ENCODE measurements around the gene FAM174C. TPM values are rescaled to one million over a fixed set of nuclear protein-coding genes. Genes with fewer than 3 reads are reported as not detected.

FAM174C gene
- total RNA-seq, 1 donor: 25.2 TPM

DNA sequence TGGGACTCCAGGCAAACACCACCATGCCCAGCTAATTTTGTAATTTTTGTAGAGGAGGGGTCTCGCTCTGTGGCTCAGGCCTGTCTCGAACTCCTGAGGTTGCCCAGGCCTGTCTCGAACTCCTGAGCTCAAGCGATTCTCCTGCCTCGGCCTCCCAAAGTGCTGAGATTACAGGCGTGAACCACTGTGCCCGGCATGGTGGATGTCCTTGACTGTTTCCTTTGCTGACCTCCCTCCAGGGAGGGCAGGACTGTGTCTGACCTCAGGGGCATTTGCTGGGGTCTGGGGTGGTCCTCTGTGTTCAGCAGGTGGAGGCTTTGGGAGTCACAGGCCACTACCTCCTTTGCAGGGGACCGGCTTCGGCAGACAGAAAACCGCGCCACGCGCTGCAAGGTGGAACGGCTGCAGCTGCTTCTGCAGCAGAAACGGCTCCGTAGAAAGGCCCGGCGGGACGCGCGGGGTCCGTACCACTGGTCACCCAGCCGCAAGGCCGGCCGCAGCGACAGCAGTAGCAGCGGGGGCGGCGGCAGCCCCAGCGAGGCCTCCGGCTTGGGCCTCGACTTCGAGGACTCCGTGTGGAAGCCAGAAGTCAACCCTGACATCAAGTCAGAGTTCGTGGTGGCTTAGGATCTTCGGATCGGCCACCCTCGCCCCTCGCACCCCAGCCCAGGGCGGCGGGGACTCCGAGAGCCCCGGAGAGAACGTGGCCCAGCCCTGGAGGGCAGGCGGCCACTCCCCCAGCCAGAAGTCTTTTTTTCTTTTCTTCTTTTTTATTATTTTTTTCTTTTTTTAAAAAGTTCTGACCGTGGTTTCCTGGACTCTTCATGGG, 18.5 kb upstream of the FAM174C start:
- no peak for DNase-seq (ENCODE audit: low read depth)
- TF ChIP-seq, protein P1, sequence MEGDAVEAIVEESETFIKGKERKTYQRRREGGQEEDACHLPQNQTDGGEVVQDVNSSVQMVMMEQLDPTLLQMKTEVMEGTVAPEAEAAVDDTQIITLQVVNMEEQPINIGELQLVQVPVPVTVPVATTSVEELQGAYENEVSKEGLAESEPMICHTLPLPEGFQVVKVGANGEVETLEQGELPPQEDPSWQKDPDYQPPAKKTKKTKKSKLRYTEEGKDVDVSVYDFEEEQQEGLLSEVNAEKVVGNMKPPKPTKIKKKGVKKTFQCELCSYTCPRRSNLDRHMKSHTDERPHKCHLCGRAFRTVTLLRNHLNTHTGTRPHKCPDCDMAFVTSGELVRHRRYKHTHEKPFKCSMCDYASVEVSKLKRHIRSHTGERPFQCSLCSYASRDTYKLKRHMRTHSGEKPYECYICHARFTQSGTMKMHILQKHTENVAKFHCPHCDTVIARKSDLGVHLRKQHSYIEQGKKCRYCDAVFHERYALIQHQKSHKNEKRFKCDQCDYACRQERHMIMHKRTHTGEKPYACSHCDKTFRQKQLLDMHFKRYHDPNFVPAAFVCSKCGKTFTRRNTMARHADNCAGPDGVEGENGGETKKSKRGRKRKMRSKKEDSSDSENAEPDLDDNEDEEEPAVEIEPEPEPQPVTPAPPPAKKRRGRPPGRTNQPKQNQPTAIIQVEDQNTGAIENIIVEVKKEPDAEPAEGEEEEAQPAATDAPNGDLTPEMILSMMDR (IDR thresholded peaks at IDR 0.05; ENCODE audit: insufficient read depth, low read length): no peak
- H3K4me3 ChIP-seq (ENCODE audit: low read depth, low read length): no peak overlapping the region

DNA sequence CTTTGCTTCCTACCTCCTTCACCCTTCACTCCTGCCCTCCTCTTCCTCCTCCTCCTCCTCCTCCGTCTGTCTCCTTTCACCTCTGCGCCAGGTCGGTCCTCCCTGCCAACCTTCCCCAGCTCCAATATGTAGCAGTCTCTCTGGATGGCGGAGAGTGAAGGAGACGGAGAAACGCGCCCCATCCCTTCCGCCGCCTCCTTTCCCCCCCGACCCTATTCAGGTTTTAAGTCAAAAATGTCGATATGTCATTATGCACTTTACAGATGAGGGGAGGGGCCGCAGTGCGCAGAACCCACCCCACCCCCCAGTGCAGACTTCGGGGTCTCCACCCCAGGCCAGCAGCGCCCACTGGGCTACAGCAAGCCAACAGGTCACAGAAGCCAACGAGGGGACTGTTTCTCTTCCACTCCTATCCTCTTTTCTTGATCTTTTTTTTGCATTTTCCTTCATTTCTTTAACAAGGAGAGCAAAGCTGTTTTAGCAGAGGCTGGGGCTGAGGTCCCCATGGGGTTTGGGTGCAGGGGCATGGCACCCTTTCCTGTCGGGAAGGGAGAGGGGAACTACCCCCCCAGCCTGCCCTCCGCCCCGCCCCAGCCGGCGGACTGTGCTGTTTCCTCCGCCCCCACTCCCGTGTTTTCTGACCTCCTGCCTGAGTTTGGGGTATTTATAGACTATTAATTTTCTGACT, 17.7 kb upstream of the FAM174C start:
- TF ChIP-seq, protein P1 (IDR thresholded peaks at IDR 0.05; ENCODE audit: insufficient read depth, low read length): no peak
- no peak for DNase-seq (ENCODE audit: low read depth)
- no peak overlapping the region for H3K4me3 ChIP-seq (ENCODE audit: low read depth, low read length)

DNA sequence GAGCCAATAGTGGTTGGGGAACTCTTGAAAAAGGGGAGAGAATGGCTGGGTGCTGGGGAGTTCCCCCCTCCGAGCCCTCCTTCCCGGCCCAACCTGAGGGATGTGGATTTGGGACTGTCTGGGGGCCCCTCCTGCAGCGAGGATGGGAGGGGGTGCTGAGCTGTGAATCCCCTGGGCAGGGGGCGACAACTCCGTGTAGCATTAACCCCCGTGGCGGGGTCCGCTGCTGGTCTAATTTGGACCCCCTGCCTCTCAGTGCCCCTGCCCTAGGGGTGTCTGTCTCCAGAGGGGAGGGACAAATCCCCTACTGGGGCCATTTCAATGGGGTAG, 17.2 kb upstream of the FAM174C start:
- no peak for DNase-seq (ENCODE audit: low read depth)
- no peak overlapping the region for H3K4me3 ChIP-seq (ENCODE audit: low read depth, low read length)
- TF ChIP-seq, protein P1 (IDR thresholded peaks at IDR 0.05; ENCODE audit: insufficient read depth, low read length): no peak

DNA sequence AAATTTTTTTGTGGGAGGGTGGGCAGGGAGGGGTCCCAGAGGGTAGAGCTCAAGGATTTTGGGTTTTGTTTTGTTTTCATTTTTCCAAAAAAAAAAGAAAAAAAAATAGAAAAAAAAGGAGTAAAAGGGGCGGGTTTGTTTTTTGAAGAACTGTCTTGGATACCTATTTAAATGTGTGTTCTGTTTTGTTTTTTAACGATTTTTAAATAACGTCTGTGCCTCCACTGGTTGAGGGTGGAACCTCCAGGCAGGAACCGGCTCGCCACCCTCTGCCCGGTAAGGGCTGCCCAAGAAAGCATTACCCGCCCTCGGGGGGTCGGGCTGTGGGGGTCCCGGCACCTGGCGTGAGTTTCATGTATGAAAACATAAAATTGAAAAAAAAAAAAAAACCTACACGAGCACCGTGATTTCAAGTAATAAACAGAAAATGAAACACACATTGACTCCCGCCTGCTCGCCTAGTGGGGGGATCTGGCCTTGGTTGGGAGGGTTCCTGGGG, 16.6 kb upstream of the FAM174C start:
- TF ChIP-seq, protein P1 (IDR thresholded peaks at IDR 0.05; ENCODE audit: insufficient read depth, low read length): no peak
- peak; percentile 35 for DNase-seq (ENCODE audit: low read depth)
- no peak overlapping the region for H3K4me3 ChIP-seq (ENCODE audit: low read depth, low read length)

DNA sequence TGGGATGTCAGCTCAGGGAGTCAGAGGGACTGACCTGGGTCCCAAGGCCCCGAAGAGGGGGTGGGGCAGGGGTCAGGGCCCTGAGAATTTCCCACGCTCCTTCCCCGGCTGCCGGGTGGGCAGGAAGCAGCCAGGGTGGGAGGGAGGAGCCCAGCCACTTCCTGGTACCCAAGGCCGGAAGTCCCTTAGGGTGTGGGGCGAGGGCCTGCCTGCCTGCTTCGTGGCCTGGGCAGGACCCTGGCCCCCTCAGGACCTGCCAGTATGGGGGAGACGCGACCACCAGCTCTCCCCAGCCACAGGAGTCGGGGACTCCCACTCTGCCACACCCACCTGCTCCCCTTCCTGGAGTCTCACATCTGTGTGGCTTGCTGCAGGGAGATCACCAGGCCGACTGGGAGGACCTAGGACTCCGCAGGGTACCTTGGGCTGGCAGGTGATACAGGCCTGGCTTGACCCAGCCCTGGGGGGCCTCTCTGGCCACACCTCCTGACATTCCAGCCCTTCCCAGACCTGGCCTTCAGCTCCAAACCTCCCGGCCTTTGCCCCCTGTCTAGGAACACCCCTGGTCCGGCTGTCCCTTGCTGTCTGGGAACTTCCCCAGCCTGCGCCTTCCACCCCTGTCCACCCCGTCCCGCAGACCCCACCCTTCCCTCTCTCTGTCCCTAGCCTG, 16.0 kb upstream of the FAM174C start:
- H3K4me3 ChIP-seq (ENCODE audit: low read depth, low read length): no peak overlapping the region
- TF ChIP-seq, protein P1 (IDR thresholded peaks at IDR 0.05; ENCODE audit: insufficient read depth, low read length): no peak
- DNase-seq (ENCODE audit: low read depth): peak; percentile 51

DNA sequence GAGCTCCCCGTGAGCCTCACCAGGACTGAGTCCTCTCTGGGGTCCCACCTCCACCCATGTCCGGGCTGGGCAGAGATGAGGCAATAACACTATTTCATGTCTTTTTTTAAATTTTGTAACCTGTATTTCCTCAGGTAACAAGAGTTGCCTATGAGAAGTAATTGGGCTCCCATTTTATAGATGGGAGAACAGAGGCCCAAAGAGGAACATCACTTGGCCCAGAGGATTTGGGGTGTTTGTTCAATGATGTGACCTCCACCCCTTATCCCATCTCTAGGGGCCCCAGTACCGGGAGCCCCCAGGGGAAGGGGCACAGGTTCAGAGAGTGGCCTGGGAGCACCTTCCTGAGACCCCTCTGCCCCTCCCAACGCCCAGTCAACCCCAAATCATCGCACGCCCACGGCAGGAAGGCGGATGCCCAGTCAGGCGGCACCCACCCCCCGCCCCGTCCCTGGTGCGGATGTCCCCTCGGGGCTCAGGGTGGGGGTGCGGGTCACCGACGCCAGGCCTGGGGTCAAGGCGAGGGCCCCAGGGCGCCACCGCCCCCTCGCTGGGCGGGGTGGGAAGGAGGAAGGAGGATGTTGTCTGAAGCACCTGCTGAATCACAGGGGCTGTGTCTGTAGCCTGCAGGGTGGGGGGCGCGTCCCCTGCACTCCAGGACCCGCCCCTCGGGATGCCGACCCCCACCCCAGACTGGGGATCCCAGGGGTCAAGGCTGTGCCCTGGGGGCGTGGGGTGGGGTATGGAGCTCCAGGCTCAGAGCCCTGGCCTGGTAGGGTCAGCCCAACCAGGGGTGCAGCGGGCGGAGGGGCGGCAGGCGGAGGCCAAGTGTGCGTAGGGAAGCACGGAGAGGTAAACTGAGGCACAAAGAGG, 15.2 kb upstream of the FAM174C start:
- TF ChIP-seq, protein P1 (IDR thresholded peaks at IDR 0.05; ENCODE audit: insufficient read depth, low read length): no peak
- DNase-seq (ENCODE audit: low read depth): no peak
- no peak overlapping the region for H3K4me3 ChIP-seq (ENCODE audit: low read depth, low read length)
